ENCODE results near the gene NPEPL1. TPM values are rescaled to one million over a fixed set of nuclear protein-coding genes. Genes with fewer than 3 reads are reported as not detected.

Gene NPEPL1
- total and polyA plus RNA-seq, 7 donors = 10.6 to 65.1 (median 26.5) TPM

DNA sequence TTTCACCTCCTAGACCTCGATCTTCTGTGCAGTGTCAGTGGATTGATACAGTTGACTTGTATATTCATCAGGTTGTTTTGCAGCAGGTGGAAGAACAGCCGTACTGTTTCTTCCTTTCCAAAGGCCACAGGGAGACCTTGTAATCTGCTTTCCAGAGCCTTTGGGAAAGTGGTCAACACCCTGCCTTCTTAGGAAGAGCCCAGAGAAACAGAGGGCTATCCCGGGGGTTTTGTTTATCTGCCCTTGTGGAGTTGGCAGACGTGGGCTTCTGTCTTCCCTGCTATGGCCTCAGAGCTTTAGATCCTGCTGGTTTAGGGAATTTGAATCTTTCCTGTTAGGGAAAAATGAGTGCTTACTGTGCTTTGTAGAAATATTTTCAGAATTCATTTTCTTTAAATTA, 21.9 kb upstream of the NPEPL1 start:
- TF ChIP-seq, protein P1, sequence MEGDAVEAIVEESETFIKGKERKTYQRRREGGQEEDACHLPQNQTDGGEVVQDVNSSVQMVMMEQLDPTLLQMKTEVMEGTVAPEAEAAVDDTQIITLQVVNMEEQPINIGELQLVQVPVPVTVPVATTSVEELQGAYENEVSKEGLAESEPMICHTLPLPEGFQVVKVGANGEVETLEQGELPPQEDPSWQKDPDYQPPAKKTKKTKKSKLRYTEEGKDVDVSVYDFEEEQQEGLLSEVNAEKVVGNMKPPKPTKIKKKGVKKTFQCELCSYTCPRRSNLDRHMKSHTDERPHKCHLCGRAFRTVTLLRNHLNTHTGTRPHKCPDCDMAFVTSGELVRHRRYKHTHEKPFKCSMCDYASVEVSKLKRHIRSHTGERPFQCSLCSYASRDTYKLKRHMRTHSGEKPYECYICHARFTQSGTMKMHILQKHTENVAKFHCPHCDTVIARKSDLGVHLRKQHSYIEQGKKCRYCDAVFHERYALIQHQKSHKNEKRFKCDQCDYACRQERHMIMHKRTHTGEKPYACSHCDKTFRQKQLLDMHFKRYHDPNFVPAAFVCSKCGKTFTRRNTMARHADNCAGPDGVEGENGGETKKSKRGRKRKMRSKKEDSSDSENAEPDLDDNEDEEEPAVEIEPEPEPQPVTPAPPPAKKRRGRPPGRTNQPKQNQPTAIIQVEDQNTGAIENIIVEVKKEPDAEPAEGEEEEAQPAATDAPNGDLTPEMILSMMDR (IDR thresholded peaks at IDR 0.05) = no peak
- TF ChIP-seq POLR2A (IDR thresholded peaks at IDR 0.05) (no peak), EP300 (IDR thresholded peaks at IDR 0.05) (no peak), POLR2AphosphoS5 (IDR thresholded peaks at IDR 0.05) (no peak)
- Histone ChIP-seq H3K27ac (no peak overlapping the region), H3K27me3 (no peaks in the 10 kb centered on the region), H3K36me3 (peaks cover 7 to 87% (median 60%) of the 10 kb centered on the region in 4 donors), H3K4me3 (no peak overlapping the region), H3K9me3 (no peaks in the 10 kb centered on the region), H3K4me1 (no peaks in the 10 kb centered on the region)
- WGBS, 2 donors = 74 to 83% methylated on average over 4 of the region's 4 CpGs
- intact Hi-C loops (cut with DNase I) = no loop called here
- no peak for DNase-seq

DNA sequence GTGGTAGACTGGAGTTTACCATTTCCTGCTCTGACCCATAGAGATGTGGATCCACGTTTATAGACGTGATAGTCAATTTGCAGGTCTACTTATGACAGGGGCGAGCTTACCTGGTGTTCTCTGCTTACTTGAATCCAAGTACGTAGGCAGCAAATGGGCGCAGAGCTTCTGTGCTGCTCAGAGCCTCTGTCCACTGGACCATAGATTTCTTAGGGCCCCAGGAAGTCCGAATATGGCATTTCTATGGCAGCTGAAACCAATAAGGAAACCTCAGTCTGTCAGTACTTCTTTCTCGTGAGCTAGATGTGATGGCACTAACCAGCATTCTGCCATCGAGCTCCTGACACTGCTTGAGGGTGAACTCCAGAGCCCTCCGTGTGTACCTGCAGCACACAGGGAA, 19.5 kb upstream of the NPEPL1 start:
- WGBS, 2 donors = 93 to 95% methylated on average over 9 of the region's 9 CpGs
- Histone ChIP-seq H3K36me3 (peaks cover 13 to 95% (median 67%) of the 10 kb centered on the region in 4 donors), H3K27ac (no peak overlapping the region), H3K4me3 (no peak overlapping the region), H3K4me1 (no peaks in the 10 kb centered on the region), H3K27me3 (no peaks in the 10 kb centered on the region), H3K9me3 (no peaks in the 10 kb centered on the region)
- DNase-seq = no peak
- TF ChIP-seq, protein P1 (IDR thresholded peaks at IDR 0.05) = no peak
- TF ChIP-seq EP300 (IDR thresholded peaks at IDR 0.05) = no peak
- no peak for TF ChIP-seq POLR2AphosphoS5 (IDR thresholded peaks at IDR 0.05)
- TF ChIP-seq POLR2A (IDR thresholded peaks at IDR 0.05) = no peak
- intact Hi-C loops (cut with DNase I) = no loop called here

DNA sequence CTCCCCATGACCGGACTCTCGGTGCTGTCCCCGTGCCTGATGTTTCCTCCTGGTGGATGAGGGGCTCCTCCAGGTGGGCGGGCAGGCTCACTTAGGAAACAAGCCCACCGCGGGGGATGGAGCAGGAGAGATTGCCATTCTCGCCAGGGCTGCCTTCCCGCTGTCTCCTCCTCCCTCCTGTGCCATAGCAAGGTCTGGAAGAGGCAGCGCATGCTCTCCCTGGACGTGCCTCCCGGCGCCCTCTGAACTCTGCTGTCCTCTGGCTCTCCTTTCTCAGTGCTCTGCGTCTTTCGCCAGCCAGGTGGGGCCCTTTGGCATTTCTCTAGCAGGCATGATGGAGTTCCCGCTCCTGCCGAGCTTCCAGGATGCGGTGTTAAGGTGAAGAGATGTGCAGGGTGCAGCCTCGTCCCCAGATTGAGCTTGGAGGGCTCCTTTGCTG, 17.4 kb upstream of the NPEPL1 start:
- 95 to 97% methylated on average over 18 of the region's 18 CpGs for WGBS, 2 donors
- H3K27ac ChIP-seq = no peak overlapping the region
- DNase-seq = no peak
- no peaks in the 10 kb centered on the region for H3K27me3 ChIP-seq
- TF ChIP-seq, protein P1 (IDR thresholded peaks at IDR 0.05) = no peak
- TF ChIP-seq EP300 (IDR thresholded peaks at IDR 0.05) (no peak), POLR2AphosphoS5 (IDR thresholded peaks at IDR 0.05) (no peak), POLR2A (IDR thresholded peaks at IDR 0.05) (no peak)
- intact Hi-C loops (cut with DNase I) = no loop called here
- H3K4me3 ChIP-seq = no peak overlapping the region
- peaks cover 11 to 96% (median 57%) of the 10 kb centered on the region in 4 donors for H3K36me3 ChIP-seq
- H3K4me1 ChIP-seq = no peaks in the 10 kb centered on the region
- H3K9me3 ChIP-seq = no peaks in the 10 kb centered on the region

DNA sequence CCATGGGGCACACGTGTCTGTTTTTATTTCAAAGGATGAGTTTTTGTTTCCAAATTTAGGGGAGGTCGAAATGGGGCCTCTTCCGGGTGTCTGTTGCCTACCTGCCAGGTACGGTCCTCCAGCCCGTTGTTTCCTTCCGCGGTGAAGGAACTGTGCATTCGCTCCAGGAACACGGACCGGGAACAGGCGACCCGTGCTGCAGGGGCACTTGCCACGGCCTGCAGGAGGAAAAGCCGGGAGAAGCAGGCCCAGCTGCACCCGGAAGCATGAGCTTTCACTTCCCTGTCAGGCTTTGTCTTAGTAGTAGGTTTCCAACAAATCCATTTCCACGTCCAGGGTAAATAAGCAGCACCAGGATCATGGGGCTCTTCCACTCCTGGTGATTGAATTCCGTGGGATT, 17.0 kb upstream of the NPEPL1 start:
- WGBS, 2 donors = 93% methylated on average over 17 of the region's 17 CpGs
- H3K4me3 ChIP-seq = no peak overlapping the region
- no peaks in the 10 kb centered on the region for H3K9me3 ChIP-seq
- no peaks in the 10 kb centered on the region for H3K27me3 ChIP-seq
- TF ChIP-seq, protein P1 (IDR thresholded peaks at IDR 0.05) = no peak
- TF ChIP-seq EP300 (IDR thresholded peaks at IDR 0.05) (no peak), POLR2A (IDR thresholded peaks at IDR 0.05) (no peak), POLR2AphosphoS5 (IDR thresholded peaks at IDR 0.05) (no peak)
- intact Hi-C loops (cut with DNase I) = no loop called here
- peaks cover 7 to 95% (median 53%) of the 10 kb centered on the region in 4 donors for H3K36me3 ChIP-seq
- DNase-seq = no peak
- H3K27ac ChIP-seq = no peak overlapping the region
- H3K4me1 ChIP-seq = no peaks in the 10 kb centered on the region

DNA sequence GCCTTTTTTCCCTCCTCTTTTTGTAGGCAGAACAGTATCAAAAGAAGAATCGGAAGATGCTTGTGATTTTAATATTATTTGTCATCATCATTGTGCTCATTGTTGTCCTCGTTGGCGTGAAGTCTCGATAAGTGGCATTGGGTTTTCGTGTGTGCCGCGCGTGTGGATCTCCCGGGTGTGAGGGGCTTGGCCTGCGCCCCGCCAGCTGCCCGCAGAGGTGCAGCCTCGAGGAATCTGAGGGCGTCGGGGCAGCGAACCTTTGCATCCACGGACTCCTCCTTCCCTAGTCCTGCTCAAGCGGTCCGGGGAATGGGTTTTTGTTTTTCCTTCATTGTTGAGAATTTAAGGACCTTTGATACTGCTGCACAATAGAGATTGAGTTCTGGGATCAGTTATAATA, 16.4 kb upstream of the NPEPL1 start:
- Histone ChIP-seq H3K4me3 (no peak overlapping the region), H3K4me1 (no peaks in the 10 kb centered on the region), H3K36me3 (peaks cover 5 to 90% (median 48%) of the 10 kb centered on the region in 4 donors), H3K9me3 (no peaks in the 10 kb centered on the region), H3K27me3 (no peaks in the 10 kb centered on the region), H3K27ac (no peak overlapping the region)
- no peak for TF ChIP-seq POLR2A (IDR thresholded peaks at IDR 0.05)
- TF ChIP-seq POLR2AphosphoS5 (IDR thresholded peaks at IDR 0.05) = no peak
- TF ChIP-seq, protein P1 (IDR thresholded peaks at IDR 0.05) = no peak
- TF ChIP-seq EP300 (IDR thresholded peaks at IDR 0.05) = no peak
- 97% methylated on average over 19 of the region's 19 CpGs for WGBS, 2 donors
- intact Hi-C loops (cut with DNase I) = no loop called here
- no peak for DNase-seq
